Lung (tissue), 12 donors: ENCODE measurements around the gene HAS3. TPM values are rescaled to one million over a fixed set of nuclear protein-coding genes. Genes with fewer than 3 reads are reported as not detected.

ENCODE experiments used
- ATAC-seq: fragments of 200-7000 bp; cut with Tn5 transposase; one replicate; pipeline ENCODE4 v1.9.1; 2020; ENCODE audit warnings: moderate number of reproducible peaks; ENCODE audit not compliant: insufficient read depth, low FRiP score
- DNase-seq, 3 donors: peaks; one replicate each; pipeline ENCODE4 v3.0.0-alpha.2; 2013 to 2017
- H3K27ac ChIP-seq, 2 donors: one replicate each; pipeline ENCODE4 v1.5.1; 2013; ENCODE audit warnings: mild to moderate bottlenecking in 2 of 2, moderate library complexity in 2 of 2, control low read depth in 1 of 2, inconsistent platforms in 1 of 2, low read depth in 1 of 2, low read length in 1 of 2
- H3K27me3 ChIP-seq, 3 donors: one replicate each; pipeline ENCODE4 v1.5.1; 2013; ENCODE audit warnings: low read length in 2 of 3; ENCODE audit not compliant: control insufficient read depth in 3 of 3, insufficient read depth in 3 of 3
- H3K36me3 ChIP-seq, 4 donors: one replicate each; pipeline ENCODE4 v1.5.1; 2013; ENCODE audit warnings: low read length in 4 of 4, mild to moderate bottlenecking in 1 of 4, moderate library complexity in 1 of 4; ENCODE audit not compliant: control insufficient read depth in 4 of 4, insufficient read depth in 4 of 4
- H3K4me1 ChIP-seq, 5 donors: one replicate each; pipeline ENCODE4 v1.5.1; 2013; ENCODE audit warnings: low read length in 5 of 5, mild to moderate bottlenecking in 2 of 5, moderate library complexity in 1 of 5; ENCODE audit not compliant: control insufficient read depth in 5 of 5, insufficient read depth in 5 of 5
- H3K4me3 ChIP-seq: one replicate; pipeline ENCODE4 v1.5.1; 2013; ENCODE audit warnings: mild to moderate bottlenecking, control low read depth, moderate library complexity
- H3K9ac ChIP-seq, 2 donors: one replicate each; pipeline ENCODE4 v1.5.1; 2013; ENCODE audit warnings: low read length in 2 of 2, control low read depth in 1 of 2; ENCODE audit not compliant: insufficient read depth in 1 of 2
- H3K9me3 ChIP-seq, 4 donors: one replicate each; pipeline ENCODE4 v1.5.1; 2013; ENCODE audit warnings: low read length in 3 of 4, mild to moderate bottlenecking in 1 of 4, moderate library complexity in 1 of 4; ENCODE audit not compliant: control insufficient read depth in 4 of 4, insufficient read depth in 3 of 4
- CTCF ChIP-seq: IDR thresholded peaks from 2 replicates; pipeline ENCODE4 v1.5.1; 2012; ENCODE audit warnings: mild to moderate bottlenecking; ENCODE audit errors: control extremely low read depth, extremely low read depth
- WGBS, 2 donors: extraction: QIAGEN DNeasy Blood & Tissue Kit; methylation state at CpG; one replicate each; pipeline ENCODE4 v1.1.7; 2013; 5-methylcytosine and 5-hydroxymethylcytosine counted together
- polyA plus RNA-seq, 2 donors: library from polyadenylated mRNA; stranded (reverse); fragments of 200-250 nt; gene quantifications; one replicate each; pipeline ENCODE4 v1.2.1, GENCODE V29; 2013
- total RNA-seq, 2 donors: library from RNA; depleted of rRNA in 1 of 2; stranded (reverse); fragments of >200 nt in 1 of 2; gene quantifications; one replicate each; pipeline ENCODE4 v1.2.1, GENCODE V29; 2014 to 2021
- donor health status: control.
- donor health status: control.
- donor health status: Bipolar disorder and iron deficiency.
- donor health status: healthy.
- donor health status: DM: yes; HTN: yes; CAD: no.

HAS3 gene
- total and polyA plus RNA-seq, 4 donors = 5.1 to 37.5 (median 19.0) TPM

- Histone ChIP-seq H3K36me3 (peaks cover 0 to 3% (median 0%) of the 10 kb centered on the region in 4 donors), H3K4me3 (no peak overlapping the region), H3K27ac (no peak overlapping the region), H3K4me1 (peaks cover 0 to 12% (median 6%) of the 10 kb centered on the region in 5 donors), H3K9me3 (no peaks in the 10 kb centered on the region), H3K9ac (no peak overlapping the region), H3K27me3 (no peaks in the 10 kb centered on the region)
- ATAC-seq (no peak), DNase-seq (peak in 1 of 3 donors; percentile 32)
- WGBS, 2 donors = 81 to 87% methylated on average over 4 of the region's 4 CpGs
- TF ChIP-seq CTCF = no peak
These were observed 28.2 kb upstream of the HAS3 start for GRCh38 chr16:69077251-69077650.

- H3K36me3 ChIP-seq = peaks cover 0 to 3% (median 0%) of the 10 kb centered on the region in 4 donors
- H3K27ac ChIP-seq = no peak overlapping the region
- H3K9ac ChIP-seq = no peak overlapping the region
- peaks cover 0 to 4% (median 3%) of the 10 kb centered on the region in 5 donors for H3K4me1 ChIP-seq
- H3K27me3 ChIP-seq = no peaks in the 10 kb centered on the region
- 91% methylated on average over 7 of the region's 7 CpGs for WGBS, 2 donors
- H3K9me3 ChIP-seq = no peaks in the 10 kb centered on the region
- no peak for ATAC-seq
- no peak for DNase-seq
- H3K4me3 ChIP-seq = no peak overlapping the region
- no peak for TF ChIP-seq CTCF
These were observed 27.4 kb upstream of the HAS3 start for GRCh38 chr16:69078073-69078472.

- 98 to 99% methylated on average over 2 of the region's 2 CpGs for WGBS, 2 donors
- Histone ChIP-seq H3K9me3 (peaks cover 0 to 2% (median 0%) of the 10 kb centered on the region in 4 donors), H3K36me3 (peaks cover 0 to 5% (median 0%) of the 10 kb centered on the region in 4 donors), H3K4me1 (peaks cover 0 to 14% (median 3%) of the 10 kb centered on the region in 5 donors), H3K27me3 (no peaks in the 10 kb centered on the region), H3K9ac (no peak overlapping the region), H3K27ac (no peak overlapping the region), H3K4me3 (no peak overlapping the region)
- ATAC-seq = no peak
- DNase-seq = no peak
- TF ChIP-seq CTCF = no peak
These were observed 25.8 kb upstream of the HAS3 start for GRCh38 chr16:69079697-69080096.
